PC-3 (cell line): Measurements from ENCODE around the gene ZBTB43. TPM values are rescaled to one million over a fixed set of nuclear protein-coding genes. Genes with fewer than 3 reads are reported as not detected.

Experiments used
- ATAC-seq: fragments of 200-7000 bp; cut with Tn5 transposase; 2 replicates; pipeline ENCODE4 v1.9.1; 2020; ENCODE audit warnings: mild to moderate bottlenecking, moderate library complexity
- BruUV-seq: library from RNA; stranded (reverse); fragments of 400-500 nt; replicated peaks from 2 replicates; lab custom pipeline; 2021; lab: Mats Ljungman, UMichigan
- CTCF ChIA-PET: fragments of 300-600 bp; sonication (Branson Sonifier 250); formaldehyde crosslinking; loops from one replicate; lab custom pipeline; 2022; ENCODE audit warnings: antibody characterized with exemption; lab: Charles Lee
- POLR2A ChIA-PET: fragments of 300-600 bp; sonication (Branson Sonifier 250); formaldehyde crosslinking; loops from one replicate; lab custom pipeline; 2022; ENCODE audit warnings: antibody characterized with exemption; ENCODE audit not compliant: unreplicated experiment; lab: Charles Lee
- DNase-seq: peaks from one replicate; pipeline ENCODE4 v3.0.0-alpha.2; 2015
- H2AFZ ChIP-seq: fragments of 300-600 bp; sonication (generic); 2 replicates; pipeline ENCODE4 v1.6.0; 2016; ENCODE audit warnings: antibody characterized with exemption, low read length
- H3F3A ChIP-seq: fragments of 300-600 bp; sonication (generic); one replicate; pipeline ENCODE4 v1.6.0; 2017; ENCODE audit warnings: antibody characterized with exemption, low read length, control low read depth, mild to moderate bottlenecking; ENCODE audit not compliant: unreplicated experiment
- H3K27ac ChIP-seq: fragments of 300-600 bp; sonication (generic); 2 replicates; pipeline ENCODE4 v1.5.1; 2016; ENCODE audit warnings: mild to moderate bottlenecking, low read length
- H3K27me3 ChIP-seq: fragments of 300-600 bp; sonication (generic); 2 replicates; pipeline ENCODE4 v1.6.1; 2016; ENCODE audit warnings: low read length, mixed read lengths
- H3K36me3 ChIP-seq: fragments of 300-600 bp; sonication (generic); 2 replicates; pipeline ENCODE4 v1.6.1; 2016; ENCODE audit warnings: low read depth, mixed run types, low read length, mixed read lengths
- H3K4me1 ChIP-seq: fragments of 300-600 bp; sonication (generic); 2 replicates; pipeline ENCODE4 v1.5.1; 2016; ENCODE audit warnings: low read length; ENCODE audit not compliant: insufficient read depth
- H3K4me2 ChIP-seq: fragments of 300-600 bp; sonication (generic); 2 replicates; pipeline ENCODE4 v1.6.0; 2016; ENCODE audit warnings: low read length
- H3K4me3 ChIP-seq: fragments of 300-600 bp; sonication (generic); 2 replicates; pipeline ENCODE4 v1.5.1; 2016; ENCODE audit warnings: mild to moderate bottlenecking, low read length, mixed read lengths
- H3K79me2 ChIP-seq: fragments of 300-600 bp; sonication (generic); 2 replicates; pipeline ENCODE4 v1.6.1; 2017; ENCODE audit warnings: low read length, mixed read lengths
- H3K9ac ChIP-seq: fragments of 300-600 bp; sonication (generic); 2 replicates; pipeline ENCODE4 v1.6.0; 2016; ENCODE audit warnings: mild to moderate bottlenecking, low read length
- H3K9me2 ChIP-seq: fragments of 300-600 bp; sonication (generic); replicated peaks from 2 replicates; pipeline ENCODE4 v1.6.1; 2016; ENCODE audit warnings: mixed run types, low read length, mixed read lengths
- H3K9me3 ChIP-seq: fragments of 300-600 bp; sonication (generic); 2 replicates; pipeline ENCODE4 v1.6.1; 2016; ENCODE audit warnings: low read length, mixed read lengths
- H4K20me1 ChIP-seq: fragments of 300-600 bp; sonication (generic); 2 replicates; pipeline ENCODE4 v1.6.1; 2016; ENCODE audit warnings: low read length, mixed read lengths
- CTCF ChIP-seq: fragments of 300-600 bp; sonication (generic); conservative IDR thresholded peaks from 2 replicates; pipeline ENCODE4 v1.5.1; 2017; ENCODE audit warnings: antibody characterized with exemption, low read depth, mild to moderate bottlenecking, low read length
- EZH2 ChIP-seq: fragments of 300-600 bp; sonication (generic); IDR thresholded peaks from one replicate; pipeline ENCODE4 v1.6.1; 2017; ENCODE audit warnings: antibody characterized with exemption, mild to moderate bottlenecking, low read length; ENCODE audit not compliant: unreplicated experiment
- EZH2phosphoT487 ChIP-seq: fragments of 300-600 bp; sonication (generic); IDR thresholded peaks from 2 replicates; pipeline ENCODE4 v1.6.1; 2018; ENCODE audit warnings: mild to moderate bottlenecking, antibody characterized with exemption, low read length, borderline replicate concordance
- intact Hi-C: fragments of 100-400 bp; cut with micrococcal nuclease; formaldehyde crosslinking; loops from 2 replicates; pipeline ENCODE4 v1.9.0; 2023
- total RNA-seq: library from RNA; depleted of rRNA; stranded (reverse); fragments of >200 nt; gene quantifications from 2 replicates; pipeline ENCODE4 v1.2.3, GENCODE V29; 2014

ZBTB43 gene
- total RNA-seq, 1 experiment from 2014 or later: 5.9 TPM

- Histone ChIP-seq H3K27ac (no peak overlapping the region), H3K9me2 (no peaks in the 10 kb centered on the region), H3K79me2 (no peaks in the 10 kb centered on the region), H3F3A (no peaks in the 10 kb centered on the region), H3K4me3 (no peak overlapping the region), H2AFZ (no peak overlapping the region), H3K27me3 (no peaks in the 10 kb centered on the region), H3K4me1 (no peaks in the 10 kb centered on the region), H3K36me3 (no peaks in the 10 kb centered on the region), H3K4me2 (no peak overlapping the region), H3K9me3 (no peaks in the 10 kb centered on the region), H3K9ac (no peak overlapping the region), H4K20me1 (no peaks in the 10 kb centered on the region)
- POLR2A ChIA-PET: no interaction called here
- intact Hi-C loops: no loop called here
- no peak for TF ChIP-seq CTCF
- TF ChIP-seq EZH2: no peak
- no peak for TF ChIP-seq EZH2phosphoT487
- DNase-seq (no peak), ATAC-seq (no peak)
- no TSS peak for BruUV-seq
- CTCF ChIA-PET: no interaction called here
Observed at GRCh38 chr9:126882746-126883145, 77.9 kb downstream of the ZBTB43 start.

GRCh38 chr9:126883636-126884035 lies 78.8 kb downstream of the ZBTB43 start:
- intact Hi-C loops: no loop called here
- no peak overlapping the region for H3K4me2 ChIP-seq
- no TSS peak for BruUV-seq
- no peak overlapping the region for H3K27ac ChIP-seq
- no peak overlapping the region for H2AFZ ChIP-seq
- H3K36me3 ChIP-seq: no peaks in the 10 kb centered on the region
- H3K4me3 ChIP-seq: no peak overlapping the region
- H3F3A ChIP-seq: no peaks in the 10 kb centered on the region
- DNase-seq (no peak), ATAC-seq (no peak)
- H3K9ac ChIP-seq: no peak overlapping the region
- CTCF ChIA-PET: no interaction called here
- H3K9me2 ChIP-seq: no peaks in the 10 kb centered on the region
- no peaks in the 10 kb centered on the region for H3K79me2 ChIP-seq
- H3K9me3 ChIP-seq: no peaks in the 10 kb centered on the region
- H4K20me1 ChIP-seq: no peaks in the 10 kb centered on the region
- POLR2A ChIA-PET: no interaction called here
- no peaks in the 10 kb centered on the region for H3K4me1 ChIP-seq
- H3K27me3 ChIP-seq: no peaks in the 10 kb centered on the region
- no peak for TF ChIP-seq EZH2
- no peak for TF ChIP-seq CTCF
- TF ChIP-seq EZH2phosphoT487: no peak

GRCh38 chr9:126885131-126885641 lies 80.3 kb downstream of the ZBTB43 start:
- H3K27me3 ChIP-seq: no peaks in the 10 kb centered on the region
- H3K9me3 ChIP-seq: no peaks in the 10 kb centered on the region
- H3F3A ChIP-seq: no peaks in the 10 kb centered on the region
- intact Hi-C loops: no loop called here
- ATAC-seq (no peak), DNase-seq (no peak)
- TF ChIP-seq CTCF: no peak
- TF ChIP-seq EZH2: no peak
- no peak for TF ChIP-seq EZH2phosphoT487
- no peaks in the 10 kb centered on the region for H3K9me2 ChIP-seq
- no peaks in the 10 kb centered on the region for H3K79me2 ChIP-seq
- no peak overlapping the region for H3K9ac ChIP-seq
- no peak overlapping the region for H2AFZ ChIP-seq
- ChIA-PET CTCF (no interaction called here), POLR2A (no interaction called here)
- no peaks in the 10 kb centered on the region for H3K4me1 ChIP-seq
- no peak overlapping the region for H3K4me3 ChIP-seq
- H3K4me2 ChIP-seq: no peak overlapping the region
- BruUV-seq: no TSS peak
- no peaks in the 10 kb centered on the region for H4K20me1 ChIP-seq
- H3K36me3 ChIP-seq: no peaks in the 10 kb centered on the region
- H3K27ac ChIP-seq: no peak overlapping the region
